ENCODE data around the gene GNG12. TPM values are rescaled to one million over a fixed set of nuclear protein-coding genes. Genes with fewer than 3 reads are reported as not detected.

The GNG12 gene
- total RNA-seq, 1 experiment from 2014 or later = 66.1 TPM

- no peak for DNase-seq
- Histone ChIP-seq H3K9me2 (replicated peaks; ENCODE audit: low read length) (no peaks in the 10 kb centered on the region), H3K9me3 (ENCODE audit: low read length) (no peaks in the 10 kb centered on the region), H3K4me2 (ENCODE audit: low read length) (no peak overlapping the region), H3K27me3 (ENCODE audit: low read length) (no peaks in the 10 kb centered on the region), H3K9ac (ENCODE audit: low read length) (no peak overlapping the region), H2AFZ (ENCODE audit: low read length) (no peak overlapping the region), H3K4me3 (ENCODE audit: low read length) (no peak overlapping the region), H3F3A (ENCODE audit: low read length, unreplicated experiment) (peaks cover 4% of the 10 kb centered on the region), H3K4me1 (ENCODE audit: insufficient read depth, low read length) (peaks cover 21% of the 10 kb centered on the region), H3K27ac (ENCODE audit: low read length) (no peak overlapping the region), H3K79me2 (ENCODE audit: low read length) (no peaks in the 10 kb centered on the region), H4K20me1 (ENCODE audit: low read length) (no peaks in the 10 kb centered on the region), H3K36me3 (ENCODE audit: low read depth, low read length) (no peaks in the 10 kb centered on the region)
- no peak for ATAC-seq
- CTCF ChIA-PET = no interaction called here
- no TSS peak for BruUV-seq (replicated peaks)
- no peak for TF ChIP-seq EZH2 (IDR thresholded peaks at IDR 0.05; ENCODE audit: low read length, unreplicated experiment)
- no peak for TF ChIP-seq EZH2phosphoT487 (IDR thresholded peaks at IDR 0.05; ENCODE audit: borderline replicate concordance, low read length)
- TF ChIP-seq CTCF (conservative IDR thresholded peaks at IDR 0.05; ENCODE audit: low read depth, low read length) = no peak
- POLR2A ChIA-PET (ENCODE audit: unreplicated experiment) = no interaction called here
- intact Hi-C loops (cut with micrococcal nuclease) = no loop called here
Observed at GRCh38 chr1:67847466-67847865, 14.2 kb upstream of the GNG12 start.

GRCh38 chr1:67846538-67846937 lies 13.3 kb upstream of the GNG12 start:
- Histone ChIP-seq H3K4me1 (ENCODE audit: insufficient read depth, low read length) (peaks cover 21% of the 10 kb centered on the region), H3F3A (ENCODE audit: low read length, unreplicated experiment) (peaks cover 4% of the 10 kb centered on the region), H3K9me3 (ENCODE audit: low read length) (no peaks in the 10 kb centered on the region), H3K9ac (ENCODE audit: low read length) (no peak overlapping the region), H3K4me3 (ENCODE audit: low read length) (no peak overlapping the region), H3K27ac (ENCODE audit: low read length) (no peak overlapping the region), H4K20me1 (ENCODE audit: low read length) (no peaks in the 10 kb centered on the region), H3K79me2 (ENCODE audit: low read length) (no peaks in the 10 kb centered on the region), H2AFZ (ENCODE audit: low read length) (no peak overlapping the region), H3K27me3 (ENCODE audit: low read length) (no peaks in the 10 kb centered on the region), H3K36me3 (ENCODE audit: low read depth, low read length) (no peaks in the 10 kb centered on the region), H3K9me2 (replicated peaks; ENCODE audit: low read length) (no peaks in the 10 kb centered on the region), H3K4me2 (ENCODE audit: low read length) (no peak overlapping the region)
- ATAC-seq = no peak
- BruUV-seq (replicated peaks) = no TSS peak
- POLR2A ChIA-PET (ENCODE audit: unreplicated experiment) = no interaction called here
- intact Hi-C loops (cut with micrococcal nuclease) = no loop called here
- TF ChIP-seq EZH2phosphoT487 (IDR thresholded peaks at IDR 0.05; ENCODE audit: borderline replicate concordance, low read length) (no peak), EZH2 (IDR thresholded peaks at IDR 0.05; ENCODE audit: low read length, unreplicated experiment) (no peak), CTCF (conservative IDR thresholded peaks at IDR 0.05; ENCODE audit: low read depth, low read length) (no peak)
- DNase-seq = no peak
- CTCF ChIA-PET = no interaction called here

GRCh38 chr1:67844988-67845387 lies 11.7 kb upstream of the GNG12 start:
- ChIA-PET POLR2A (ENCODE audit: unreplicated experiment) (no interaction called here), CTCF (interaction anchor here (0.5 kb wide), 1 partner anchor 173 kb away, joined by 3 read pairs; no protein-coding TSS in a partner anchor)
- no peaks in the 10 kb centered on the region for H4K20me1 ChIP-seq (ENCODE audit: low read length)
- H3K27ac ChIP-seq (ENCODE audit: low read length) = no peak overlapping the region
- TF ChIP-seq EZH2 (IDR thresholded peaks at IDR 0.05; ENCODE audit: low read length, unreplicated experiment) = no peak
- no peak for TF ChIP-seq CTCF (conservative IDR thresholded peaks at IDR 0.05; ENCODE audit: low read depth, low read length)
- TF ChIP-seq EZH2phosphoT487 (IDR thresholded peaks at IDR 0.05; ENCODE audit: borderline replicate concordance, low read length) = no peak
- no peak overlapping the region for H2AFZ ChIP-seq (ENCODE audit: low read length)
- DNase-seq (no peak), ATAC-seq (no peak)
- no peaks in the 10 kb centered on the region for H3K27me3 ChIP-seq (ENCODE audit: low read length)
- H3K4me1 ChIP-seq (ENCODE audit: insufficient read depth, low read length) = peaks cover 19% of the 10 kb centered on the region
- no peaks in the 10 kb centered on the region for H3K79me2 ChIP-seq (ENCODE audit: low read length)
- H3K4me3 ChIP-seq (ENCODE audit: low read length) = no peak overlapping the region
- H3K9me2 ChIP-seq (replicated peaks; ENCODE audit: low read length) = no peaks in the 10 kb centered on the region
- BruUV-seq (replicated peaks) = no TSS peak
- no peaks in the 10 kb centered on the region for H3F3A ChIP-seq (ENCODE audit: low read length, unreplicated experiment)
- intact Hi-C loops (cut with micrococcal nuclease) = no loop called here
- H3K4me2 ChIP-seq (ENCODE audit: low read length) = no peak overlapping the region
- H3K36me3 ChIP-seq (ENCODE audit: low read depth, low read length) = no peaks in the 10 kb centered on the region
- no peak overlapping the region for H3K9ac ChIP-seq (ENCODE audit: low read length)
- H3K9me3 ChIP-seq (ENCODE audit: low read length) = no peaks in the 10 kb centered on the region
